Tibial artery (tissue), 4 donors: ENCODE data around the gene SNX21.
"Not testable (repeated sequence)": the region's sequence is repeated elsewhere in the genome, so short reads cannot be mapped to it uniquely, and the experiment has no call there.

ENCODE experiments used
- DNase-seq, 2 donors: peaks; one replicate each; pipeline ENCODE4 v3.0.0-alpha.2; 2019
- H3K27ac ChIP-seq, 2 donors: fragments of 200-600 bp; sonication (generic) in 1 of 2; 1 replicate in 1 of 2; 2 replicates in 1 of 2; pipeline ENCODE4 v1.5.1; 2018 to 2019; ENCODE audit warnings: mild to moderate bottlenecking in 1 of 2
- H3K27me3 ChIP-seq, 2 donors: fragments of 200-600 bp; sonication (generic) in 1 of 2; one replicate each; pipeline versions ENCODE4 v1.5.1 to v1.6.0; 2016 to 2019
- H3K36me3 ChIP-seq, 3 donors: fragments of 200-600 bp; sonication (generic) in 2 of 3; one replicate each; pipeline ENCODE4 v1.5.1; 2016 to 2019; ENCODE audit warnings: mild to moderate bottlenecking in 2 of 3
- H3K4me1 ChIP-seq, 4 donors: fragments of 200-600 bp; sonication (generic) in 2 of 4; 1 replicate in 3 of 4; 2 replicates in 1 of 4; pipeline ENCODE4 v1.5.1; 2016 to 2019
- H3K4me3 ChIP-seq, 2 donors: fragments of 200-600 bp; sonication (generic) in 1 of 2; 1 replicate in 1 of 2; 2 replicates in 1 of 2; pipeline ENCODE4 v1.5.1; 2018 to 2019; ENCODE audit warnings: mild to moderate bottlenecking in 2 of 2
- H3K9me3 ChIP-seq, 3 donors: fragments of 200-600 bp; sonication (generic) in 1 of 3; one replicate each; pipeline ENCODE4 v1.5.1; 2016 to 2019
- CTCF ChIP-seq, 2 experiments: fragments of 200-600 bp in 1 of 2; fragments of 450-650 bp in 1 of 2; IDR thresholded peaks; one replicate each; pipeline ENCODE4 v1.5.1; 2017 to 2019; ENCODE audit warnings: antibody characterized with exemption in 2 of 2, mild to moderate bottlenecking in 1 of 2, moderate library complexity in 1 of 2
- intact Hi-C: fragments of 100-400 bp; cut with DNase I; formaldehyde crosslinking; loops from one replicate; pipeline ENCODE4 v1.15.0; 2023; ENCODE audit warnings: low total_unique reads

The SNX21 gene

DNA sequence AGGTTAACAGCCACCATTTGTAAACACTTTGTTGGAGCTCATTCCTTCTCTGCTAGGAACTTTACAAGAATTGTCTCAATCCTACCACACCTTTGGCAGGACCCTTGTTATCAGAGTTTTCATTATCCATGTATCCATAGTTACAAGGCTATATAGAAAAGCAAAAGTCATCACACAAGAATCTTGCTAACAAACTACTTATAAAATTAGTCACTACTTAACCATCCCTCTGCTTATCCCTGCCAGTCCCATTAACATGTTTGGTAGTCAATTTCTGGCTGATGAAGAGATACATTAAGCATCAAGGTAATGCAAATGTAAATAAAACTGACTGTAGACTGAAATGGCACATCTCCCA is 34.2 kb downstream of the SNX21 start:
- Histone ChIP-seq H3K27me3 (no peaks in the 10 kb centered on the region), H3K9me3 (no peaks in the 10 kb centered on the region), H3K36me3 (peaks cover 0 to 3% (median 0%) of the 10 kb centered on the region in 3 donors), H3K4me3 (no peak overlapping the region), H3K4me1 (no peaks in the 10 kb centered on the region), H3K27ac (no peak overlapping the region)
- intact Hi-C loops, result no loop called here
- no peak for TF ChIP-seq CTCF (IDR thresholded peaks at IDR 0.05)
- no peak for DNase-seq

- H3K36me3 ChIP-seq, result peaks cover 9 to 17% (median 10%) of the 10 kb centered on the region in 3 donors
- no peaks in the 10 kb centered on the region for H3K4me1 ChIP-seq
- TF ChIP-seq CTCF (IDR thresholded peaks at IDR 0.05), result no peak
- H3K4me3 ChIP-seq, result no peak overlapping the region
- intact Hi-C loops, result no loop called here
- H3K27me3 ChIP-seq, result no peaks in the 10 kb centered on the region
- no peak overlapping the region for H3K27ac ChIP-seq
- H3K9me3 ChIP-seq, result no peaks in the 10 kb centered on the region
- no peak for DNase-seq
Measured at GRCh38 chr20:45872626-45873025, 39.0 kb downstream of the SNX21 start.

- H3K4me1 ChIP-seq, result no peaks in the 10 kb centered on the region
- intact Hi-C loops, result no loop called here
- H3K4me3 ChIP-seq, result no peak overlapping the region
- no peak overlapping the region for H3K27ac ChIP-seq
- peaks cover 13 to 27% (median 18%) of the 10 kb centered on the region in 3 donors for H3K36me3 ChIP-seq
- no peak for DNase-seq
- no peaks in the 10 kb centered on the region for H3K27me3 ChIP-seq
- no peak for TF ChIP-seq CTCF (IDR thresholded peaks at IDR 0.05)
- no peaks in the 10 kb centered on the region for H3K9me3 ChIP-seq
Measured at GRCh38 chr20:45873409-45874103, 40.0 kb downstream of the SNX21 start.

DNA sequence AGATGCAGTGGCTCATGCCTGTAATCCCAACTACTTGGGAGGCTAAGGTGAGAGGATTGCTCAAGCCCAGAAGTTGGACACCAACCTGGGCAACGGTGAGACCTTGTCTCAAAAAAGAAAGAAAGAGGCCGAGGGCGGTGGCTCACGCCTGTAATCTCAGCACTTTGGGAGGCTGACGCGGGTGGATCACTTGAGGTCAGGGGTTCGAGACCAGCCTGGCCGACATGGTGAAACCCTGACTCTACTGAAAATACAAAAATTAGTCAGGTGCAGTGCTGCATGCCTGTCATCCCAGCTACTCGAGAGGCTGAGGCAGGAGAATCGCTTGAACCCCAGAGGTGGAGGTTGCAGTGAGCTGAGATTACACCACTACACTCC is 40.5 kb downstream of the SNX21 start:
- intact Hi-C loops, H3K4me1 ChIP-seq, DNase-seq, H3K27ac ChIP-seq, H3K4me3 ChIP-seq, H3K27me3 ChIP-seq, H3K9me3 ChIP-seq: not testable (repeated sequence)
- peaks cover 13 to 27% (median 18%) of the 10 kb centered on the region in 3 donors for H3K36me3 ChIP-seq

DNA sequence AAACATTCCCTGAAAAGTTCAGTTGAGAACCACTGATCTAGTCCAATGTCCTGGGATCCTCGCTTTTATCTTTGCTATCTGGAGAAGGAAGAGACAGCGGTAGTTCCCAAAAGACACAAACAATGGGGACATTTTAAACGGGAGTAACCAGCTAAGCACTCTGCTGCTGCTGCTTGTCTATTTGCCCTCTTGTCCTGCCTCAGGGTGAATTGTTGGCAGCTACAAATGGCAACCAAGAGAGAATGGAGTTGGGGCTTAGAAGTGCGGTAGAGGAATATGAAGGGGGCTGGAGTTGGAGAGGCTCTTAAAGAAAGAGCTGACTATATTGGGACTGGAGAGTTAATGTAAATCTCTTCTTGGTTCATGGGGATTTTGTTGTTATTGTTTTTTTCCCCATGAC is 41.0 kb downstream of the SNX21 start:
- DNase-seq, result no peak
- Histone ChIP-seq H3K27me3 (no peaks in the 10 kb centered on the region), H3K4me3 (no peak overlapping the region), H3K36me3 (peaks cover 13 to 27% (median 18%) of the 10 kb centered on the region in 3 donors), H3K27ac (no peak overlapping the region), H3K4me1 (no peaks in the 10 kb centered on the region), H3K9me3 (no peaks in the 10 kb centered on the region)
- intact Hi-C loops, result no loop called here
- no peak for TF ChIP-seq CTCF (IDR thresholded peaks at IDR 0.05)

- TF ChIP-seq CTCF (IDR thresholded peaks at IDR 0.05), result no peak
Measured at GRCh38 chr20:45878076-45878761, 44.6 kb downstream of the SNX21 start.

More at GRCh38 chr20:45878076-45878761, 44.6 kb downstream of the SNX21 start:
- peaks cover 0 to 17% (median 13%) of the 10 kb centered on the region in 4 donors for H3K4me1 ChIP-seq
- no peak overlapping the region for H3K27ac ChIP-seq
- H3K36me3 ChIP-seq, result peaks cover 18 to 31% (median 25%) of the 10 kb centered on the region in 3 donors
- intact Hi-C loops, result no loop called here
- H3K4me3 ChIP-seq, result no peak overlapping the region
- no peaks in the 10 kb centered on the region for H3K9me3 ChIP-seq
- DNase-seq, result no peak
- H3K27me3 ChIP-seq, result no peaks in the 10 kb centered on the region
